ENCODE measurements around the gene CCSAP.

Gene CCSAP, protein sequence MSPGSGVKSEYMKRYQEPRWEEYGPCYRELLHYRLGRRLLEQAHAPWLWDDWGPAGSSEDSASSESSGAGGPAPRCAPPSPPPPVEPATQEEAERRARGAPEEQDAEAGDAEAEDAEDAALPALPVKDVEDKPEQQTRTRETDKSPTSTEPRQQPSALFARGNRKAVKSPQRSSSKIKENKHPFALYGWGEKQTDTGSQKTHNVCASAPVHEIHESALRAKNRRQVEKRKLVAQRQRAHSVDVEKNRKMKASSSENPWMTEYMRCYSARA

DNA sequence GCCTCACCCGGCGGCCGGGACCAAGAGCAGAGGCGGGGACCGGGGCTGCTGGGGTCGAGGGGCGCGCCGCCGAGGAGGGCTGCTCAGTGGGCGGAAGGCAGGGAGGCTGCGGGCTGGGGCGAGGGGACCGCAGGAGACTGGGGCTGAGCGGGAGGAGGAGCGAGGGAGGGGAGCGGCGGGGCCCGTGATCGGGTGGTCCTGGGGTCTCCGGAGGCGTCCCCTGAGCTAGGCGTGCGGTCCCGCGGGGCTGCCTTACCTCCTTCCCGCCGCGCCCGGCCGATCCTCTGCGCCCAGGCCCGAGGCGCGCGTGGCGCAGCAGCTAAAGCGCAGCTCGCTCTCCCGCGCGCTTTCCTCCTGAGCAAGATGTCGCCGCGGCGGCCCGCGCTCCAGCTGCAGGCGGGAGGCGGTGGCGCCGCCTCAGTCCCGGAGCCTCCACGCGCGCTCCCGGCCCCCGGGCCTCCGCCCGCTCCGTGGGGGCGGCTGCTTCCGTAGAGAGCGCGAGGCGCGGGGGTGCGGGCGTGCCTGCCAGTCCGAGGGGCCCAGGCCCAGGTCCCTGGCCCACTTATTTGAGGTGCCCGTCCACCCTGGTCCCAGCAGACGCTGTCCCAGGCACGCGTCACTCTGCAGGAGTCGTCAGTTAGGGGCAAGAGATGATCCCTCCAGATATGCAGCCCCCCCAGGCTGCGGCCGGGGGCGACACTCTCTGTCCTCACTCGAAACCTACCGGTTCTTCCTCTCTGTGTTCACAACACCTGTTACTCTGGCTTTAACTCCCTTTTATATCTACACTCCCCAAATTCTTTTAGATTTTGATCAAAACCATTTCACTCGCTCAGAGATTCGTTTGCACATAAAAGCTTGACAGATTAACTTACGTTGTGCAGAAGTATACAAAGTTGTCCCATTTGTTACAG lies at the start of gene CCSAP:
TSS of gene CCSAP (minus strand) at position 392 of the 914 bp plus-strand sequence. CDS start 582 bp downstream, outside the sequence.
- H3K27ac ChIP-seq, result peak within 1 kb of the TSS; percentile 86
- TF ChIP-seq, protein P1, sequence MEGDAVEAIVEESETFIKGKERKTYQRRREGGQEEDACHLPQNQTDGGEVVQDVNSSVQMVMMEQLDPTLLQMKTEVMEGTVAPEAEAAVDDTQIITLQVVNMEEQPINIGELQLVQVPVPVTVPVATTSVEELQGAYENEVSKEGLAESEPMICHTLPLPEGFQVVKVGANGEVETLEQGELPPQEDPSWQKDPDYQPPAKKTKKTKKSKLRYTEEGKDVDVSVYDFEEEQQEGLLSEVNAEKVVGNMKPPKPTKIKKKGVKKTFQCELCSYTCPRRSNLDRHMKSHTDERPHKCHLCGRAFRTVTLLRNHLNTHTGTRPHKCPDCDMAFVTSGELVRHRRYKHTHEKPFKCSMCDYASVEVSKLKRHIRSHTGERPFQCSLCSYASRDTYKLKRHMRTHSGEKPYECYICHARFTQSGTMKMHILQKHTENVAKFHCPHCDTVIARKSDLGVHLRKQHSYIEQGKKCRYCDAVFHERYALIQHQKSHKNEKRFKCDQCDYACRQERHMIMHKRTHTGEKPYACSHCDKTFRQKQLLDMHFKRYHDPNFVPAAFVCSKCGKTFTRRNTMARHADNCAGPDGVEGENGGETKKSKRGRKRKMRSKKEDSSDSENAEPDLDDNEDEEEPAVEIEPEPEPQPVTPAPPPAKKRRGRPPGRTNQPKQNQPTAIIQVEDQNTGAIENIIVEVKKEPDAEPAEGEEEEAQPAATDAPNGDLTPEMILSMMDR (IDR thresholded peaks at IDR 0.05), result peak; percentile 17; the same call in 1 of the 2 replicates
- no peak for TF ChIP-seq ZFX (IDR thresholded peaks at IDR 0.05; ENCODE audit: borderline replicate concordance)

DNA sequence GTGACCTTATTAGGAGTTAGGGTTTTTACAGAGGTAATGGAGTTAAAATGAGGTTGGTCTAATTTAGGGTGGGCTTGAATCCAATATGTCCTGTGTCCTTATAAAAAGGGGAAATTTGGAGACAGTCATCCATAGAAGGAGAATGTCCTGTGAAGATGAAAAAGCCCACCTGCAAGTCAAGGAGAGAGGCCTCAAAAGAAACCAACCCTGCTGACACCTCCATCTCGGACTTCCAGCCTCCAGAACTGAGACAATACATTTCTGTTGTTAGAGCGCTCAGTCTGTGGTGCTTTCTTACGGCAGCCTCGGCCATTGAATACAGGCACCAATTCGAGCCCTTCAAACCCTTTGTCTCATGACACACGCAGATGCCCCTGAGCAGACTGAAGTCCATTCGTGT lies 47.3 kb upstream of the CCSAP start:
- TF ChIP-seq, protein P1 (IDR thresholded peaks at IDR 0.05), result no peak
- no peak for TF ChIP-seq ZFX (IDR thresholded peaks at IDR 0.05; ENCODE audit: borderline replicate concordance)
- H3K27ac ChIP-seq, result no peak overlapping the region

DNA sequence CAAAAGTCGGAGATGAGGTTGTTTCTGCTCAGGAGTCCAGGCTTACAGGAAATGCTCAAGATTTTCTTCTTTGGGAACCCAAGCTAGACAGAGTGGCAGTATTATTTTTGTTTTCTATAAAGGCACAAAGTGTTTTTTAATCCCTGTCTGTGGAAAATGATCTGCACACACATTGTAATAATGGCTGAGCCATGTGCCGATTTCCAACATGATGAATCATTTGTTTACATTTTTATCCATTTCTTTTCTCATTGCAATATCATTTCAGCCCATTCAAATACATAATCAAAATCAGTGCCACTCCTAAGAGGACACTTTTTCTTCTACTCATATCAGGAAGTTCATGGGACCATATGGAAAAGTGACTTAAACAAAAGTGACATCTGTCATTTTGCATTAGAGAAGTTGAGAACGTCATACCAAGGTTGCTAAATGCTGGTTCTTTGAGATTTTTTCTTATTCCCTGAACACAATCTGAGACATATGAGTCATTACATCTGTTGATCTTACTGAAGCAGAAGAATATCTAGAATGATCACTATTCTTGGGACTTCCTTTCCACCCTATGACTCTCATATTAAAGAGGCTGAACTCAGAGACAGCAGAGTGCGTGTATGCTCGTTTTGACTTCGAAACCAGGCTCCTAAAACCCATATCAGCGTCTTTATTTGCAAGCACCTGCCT lies 46.2 kb upstream of the CCSAP start:
- H3K27ac ChIP-seq, result no peak overlapping the region

DNA sequence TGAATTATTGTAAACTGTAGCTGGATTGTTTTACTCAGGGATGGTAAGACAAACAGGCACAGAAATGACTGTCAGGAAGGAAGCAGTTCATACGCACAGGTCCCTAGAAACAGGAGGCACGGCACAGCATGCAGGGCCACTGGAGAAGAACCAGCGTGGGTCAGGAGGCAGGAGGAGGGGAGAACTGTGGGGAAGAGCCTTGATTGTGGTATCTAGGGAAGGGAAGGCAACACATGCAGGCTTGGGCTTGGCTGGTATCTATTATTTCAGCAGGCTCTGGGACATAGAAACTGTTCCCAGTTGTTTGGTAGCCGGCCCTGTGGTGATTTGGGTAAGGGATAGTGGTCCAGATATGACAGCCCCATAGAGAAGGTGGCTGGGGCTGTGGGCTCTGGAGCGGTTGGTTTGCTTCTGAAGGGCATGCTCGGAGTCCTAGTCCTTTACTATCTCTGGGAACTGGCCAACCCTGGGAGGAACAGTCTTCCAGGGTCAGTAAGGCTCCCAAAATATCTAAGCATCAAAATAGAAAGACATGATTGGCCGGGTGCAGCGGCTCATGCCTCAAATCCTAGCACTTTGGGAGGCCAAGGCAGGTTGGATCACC lies 43.1 kb upstream of the CCSAP start:
- TF ChIP-seq, protein P1 (IDR thresholded peaks at IDR 0.05), result no peak
- TF ChIP-seq ZFX (IDR thresholded peaks at IDR 0.05; ENCODE audit: borderline replicate concordance), result no peak
- H3K27ac ChIP-seq, result no peak overlapping the region

More for the DNA sequence above, 46.2 kb upstream of the CCSAP start:
- TF ChIP-seq, protein P1 (IDR thresholded peaks at IDR 0.05), result no peak
- TF ChIP-seq ZFX (IDR thresholded peaks at IDR 0.05; ENCODE audit: borderline replicate concordance), result no peak

DNA sequence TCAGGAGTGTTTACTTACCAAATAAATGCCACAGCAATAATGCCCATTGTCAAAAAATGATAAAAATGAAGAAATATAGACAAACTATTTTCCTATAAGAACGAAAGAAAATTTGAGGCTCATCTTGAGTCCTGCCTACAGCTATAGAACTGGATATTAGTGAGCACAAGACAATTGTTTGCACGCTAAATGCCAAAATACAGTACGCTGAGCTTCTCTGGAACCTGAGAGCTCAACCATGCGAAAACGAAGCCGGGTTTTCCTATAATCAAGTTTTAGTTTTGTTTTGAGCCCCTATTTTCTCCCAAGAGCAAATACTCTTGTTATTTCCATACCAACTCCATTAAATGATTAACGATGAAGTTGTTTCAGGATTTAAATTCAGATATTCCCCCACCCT lies 42.0 kb upstream of the CCSAP start:
- TF ChIP-seq, protein P1 (IDR thresholded peaks at IDR 0.05), result no peak
- TF ChIP-seq ZFX (IDR thresholded peaks at IDR 0.05; ENCODE audit: borderline replicate concordance), result no peak
- no peak overlapping the region for H3K27ac ChIP-seq

DNA sequence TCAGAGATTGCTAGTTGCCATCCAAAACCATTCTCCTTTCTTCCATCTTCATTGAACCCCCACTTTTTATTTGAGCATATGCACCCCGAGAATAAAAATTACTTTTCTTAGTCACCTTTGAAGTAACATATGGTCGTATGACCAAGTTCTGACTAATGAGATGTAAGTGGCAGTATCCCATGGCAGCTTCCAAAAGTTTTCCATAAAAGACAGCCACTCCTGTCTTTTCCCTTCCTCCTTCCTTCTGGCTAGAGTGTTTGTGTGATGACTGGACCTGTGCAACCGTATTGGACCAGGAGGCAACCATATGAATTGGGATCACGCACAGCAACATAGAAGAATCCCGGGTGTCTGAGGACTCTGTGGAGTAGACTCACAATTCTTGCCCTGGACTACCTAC lies 41.1 kb upstream of the CCSAP start:
- H3K27ac ChIP-seq, result no peak overlapping the region
- TF ChIP-seq, protein P1 (IDR thresholded peaks at IDR 0.05), result no peak
- TF ChIP-seq ZFX (IDR thresholded peaks at IDR 0.05; ENCODE audit: borderline replicate concordance), result no peak

Measured in 22Rv1 (cell line).